Vagina (tissue), 2 donors: ENCODE results near the gene PRICKLE4. TPM values are rescaled to one million over a fixed set of nuclear protein-coding genes. Genes with fewer than 3 reads are reported as not detected.

Experiments used
- DNase-seq, 2 donors: peaks; one replicate each; pipeline ENCODE4 v3.0.0-alpha.2; 2017; ENCODE audit errors: extremely low spot score in 2 of 2
- H3K27ac ChIP-seq: fragments of 200-600 bp; sonication (generic); one replicate; pipeline ENCODE4 v1.5.1; 2019
- H3K27me3 ChIP-seq: fragments of 200-600 bp; sonication (generic); one replicate; pipeline ENCODE4 v1.5.1; 2019
- H3K36me3 ChIP-seq, 2 donors: fragments of 200-600 bp; sonication (generic); one replicate each; pipeline ENCODE4 v1.5.1; 2017 to 2019
- H3K4me1 ChIP-seq: fragments of 200-600 bp; sonication (generic); one replicate; pipeline ENCODE4 v1.5.1; 2019
- H3K4me3 ChIP-seq, 2 donors: fragments of 200-600 bp; sonication (generic); 1 replicate in 1 of 2; 2 replicates in 1 of 2; pipeline ENCODE4 v1.5.1; 2016 to 2019
- H3K9me3 ChIP-seq: fragments of 200-600 bp; sonication (generic); one replicate; pipeline ENCODE4 v1.5.1; 2019
- POLR2A ChIP-seq, 2 donors: fragments of 450-650 bp; IDR thresholded peaks; one replicate each; pipeline ENCODE4 v1.6.1; 2017; ENCODE audit warnings: antibody characterized with exemption in 2 of 2, mild to moderate bottlenecking in 2 of 2, moderate library complexity in 2 of 2
- POLR2AphosphoS5 ChIP-seq, 2 donors: sonication (generic); formaldehyde crosslinking; IDR thresholded peaks; one replicate each; pipeline ENCODE4 v1.9.0; 2017; ENCODE audit warnings: antibody characterized with exemption in 2 of 2, mild to moderate bottlenecking in 2 of 2, low read depth in 1 of 2; ENCODE audit not compliant: insufficient read depth in 1 of 2
- intact Hi-C: fragments of 100-400 bp; cut with DNase I; formaldehyde crosslinking; loops from one replicate; pipeline ENCODE4 v1.15.1; 2023
- total RNA-seq: library from RNA; depleted of rRNA; stranded (reverse); fragments of >200 nt; gene quantifications from one replicate; pipeline ENCODE4 v1.2.3, GENCODE V29; 2016
- TF ChIP-seq, protein P1 (sequence below), 3 experiments: fragments of 450-650 bp in 2 of 3; fragments of 200-600 bp in 1 of 3; sonication (generic) in 1 of 3; IDR thresholded peaks; one replicate each; pipeline ENCODE4 v1.5.1; 2017 to 2019; ENCODE audit warnings: antibody characterized with exemption in 3 of 3, mild to moderate bottlenecking in 2 of 3, moderate library complexity in 2 of 3

PRICKLE4 gene
- total RNA-seq, 1 donor from 2014 or later: 10.1 TPM

DNA sequence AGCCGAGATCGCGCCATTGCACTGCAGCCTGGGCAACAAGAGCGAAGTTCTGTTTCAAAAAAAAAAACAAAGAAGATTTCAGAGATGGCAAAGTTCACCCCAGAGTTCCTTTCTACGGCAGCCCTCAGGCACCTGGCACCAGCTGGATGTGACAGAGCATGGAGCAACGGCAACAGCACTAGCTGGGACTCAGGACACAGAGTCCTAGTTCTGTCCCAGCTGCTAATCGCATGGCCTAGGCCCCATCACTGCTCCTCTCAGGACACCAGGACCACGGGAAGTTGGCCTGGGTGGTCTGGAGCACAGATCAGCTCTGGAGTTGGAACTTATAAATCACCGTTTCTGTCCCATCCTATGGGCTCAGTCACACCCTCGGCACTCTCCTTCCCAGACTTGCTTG, 34.5 kb upstream of the PRICKLE4 start:
- intact Hi-C loops: no loop called here
- Histone ChIP-seq H3K4me1 (no peaks in the 10 kb centered on the region), H3K27ac (no peak overlapping the region), H3K36me3 (no peaks in the 10 kb centered on the region), H3K27me3 (no peaks in the 10 kb centered on the region), H3K4me3 (no peak overlapping the region), H3K9me3 (no peaks in the 10 kb centered on the region)
- DNase-seq: no peak
- TF ChIP-seq POLR2A (IDR thresholded peaks at IDR 0.05): no peak
- TF ChIP-seq, protein P1, sequence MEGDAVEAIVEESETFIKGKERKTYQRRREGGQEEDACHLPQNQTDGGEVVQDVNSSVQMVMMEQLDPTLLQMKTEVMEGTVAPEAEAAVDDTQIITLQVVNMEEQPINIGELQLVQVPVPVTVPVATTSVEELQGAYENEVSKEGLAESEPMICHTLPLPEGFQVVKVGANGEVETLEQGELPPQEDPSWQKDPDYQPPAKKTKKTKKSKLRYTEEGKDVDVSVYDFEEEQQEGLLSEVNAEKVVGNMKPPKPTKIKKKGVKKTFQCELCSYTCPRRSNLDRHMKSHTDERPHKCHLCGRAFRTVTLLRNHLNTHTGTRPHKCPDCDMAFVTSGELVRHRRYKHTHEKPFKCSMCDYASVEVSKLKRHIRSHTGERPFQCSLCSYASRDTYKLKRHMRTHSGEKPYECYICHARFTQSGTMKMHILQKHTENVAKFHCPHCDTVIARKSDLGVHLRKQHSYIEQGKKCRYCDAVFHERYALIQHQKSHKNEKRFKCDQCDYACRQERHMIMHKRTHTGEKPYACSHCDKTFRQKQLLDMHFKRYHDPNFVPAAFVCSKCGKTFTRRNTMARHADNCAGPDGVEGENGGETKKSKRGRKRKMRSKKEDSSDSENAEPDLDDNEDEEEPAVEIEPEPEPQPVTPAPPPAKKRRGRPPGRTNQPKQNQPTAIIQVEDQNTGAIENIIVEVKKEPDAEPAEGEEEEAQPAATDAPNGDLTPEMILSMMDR (IDR thresholded peaks at IDR 0.05): no peak
- no peak for TF ChIP-seq POLR2AphosphoS5 (IDR thresholded peaks at IDR 0.05; ENCODE audit: insufficient read depth in 1 of 2, low read depth in 1 of 2)

DNA sequence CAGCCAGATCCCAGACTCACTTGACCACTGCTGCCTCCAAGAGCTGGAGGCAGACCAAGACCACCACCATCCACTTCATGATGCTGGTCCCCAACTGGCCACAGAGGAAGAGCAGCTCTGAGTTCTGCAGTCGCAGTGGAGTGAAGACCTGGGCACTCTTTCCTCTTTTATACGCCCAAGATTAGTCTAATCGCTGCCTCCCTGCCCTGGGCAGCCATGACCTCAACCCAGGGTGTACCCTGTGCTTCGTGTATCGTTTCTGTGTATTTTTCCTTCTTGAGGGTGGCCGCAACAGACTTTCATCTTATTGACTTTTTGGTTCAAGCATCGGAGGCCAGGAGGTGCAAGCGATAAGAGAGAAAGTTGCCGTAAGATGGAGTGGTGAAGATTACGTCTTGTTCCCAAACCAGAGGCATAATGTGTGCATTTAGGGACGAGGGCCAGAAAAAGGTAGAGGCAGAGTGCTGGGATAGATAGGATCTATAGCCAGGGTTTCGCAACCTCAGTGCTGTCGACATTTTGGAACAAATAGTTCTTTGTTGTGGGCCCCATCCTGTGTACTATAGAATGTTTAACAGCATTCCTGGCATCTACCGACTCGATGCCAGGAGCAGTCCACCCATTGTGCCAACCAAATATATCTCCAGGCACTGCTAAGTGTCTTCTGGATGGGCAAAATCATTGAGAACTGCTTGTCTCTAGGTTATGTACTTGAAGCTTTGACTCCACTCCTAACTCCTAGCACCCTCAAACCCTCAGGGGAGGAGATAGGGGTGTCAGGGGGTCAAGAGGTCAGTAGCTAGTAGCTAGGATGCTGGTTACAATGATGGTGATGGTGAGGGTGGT, 33.1 kb upstream of the PRICKLE4 start, which contains the start of gene PGC:
Gene PGC, minus strand, starts transcription at position 142 of the 846 bp plus-strand sequence. Its CDS starts 63 bp downstream, at position 79.
- intact Hi-C loops: no loop called here
- Histone ChIP-seq H3K4me1 (no peaks in the 10 kb centered on the region), H3K4me3 (no peak within 1 kb of the TSS), H3K9me3 (no peaks in the 10 kb centered on the region), H3K27me3 (no peaks in the 10 kb centered on the region), H3K27ac (no peak within 1 kb of the TSS), H3K36me3 (no peaks in the 10 kb centered on the region)
- TF ChIP-seq, protein P1 (IDR thresholded peaks at IDR 0.05): no peak
- TF ChIP-seq POLR2AphosphoS5 (IDR thresholded peaks at IDR 0.05; ENCODE audit: insufficient read depth in 1 of 2, low read depth in 1 of 2) (no peak), POLR2A (IDR thresholded peaks at IDR 0.05) (no peak)
- DNase-seq: no peak

DNA sequence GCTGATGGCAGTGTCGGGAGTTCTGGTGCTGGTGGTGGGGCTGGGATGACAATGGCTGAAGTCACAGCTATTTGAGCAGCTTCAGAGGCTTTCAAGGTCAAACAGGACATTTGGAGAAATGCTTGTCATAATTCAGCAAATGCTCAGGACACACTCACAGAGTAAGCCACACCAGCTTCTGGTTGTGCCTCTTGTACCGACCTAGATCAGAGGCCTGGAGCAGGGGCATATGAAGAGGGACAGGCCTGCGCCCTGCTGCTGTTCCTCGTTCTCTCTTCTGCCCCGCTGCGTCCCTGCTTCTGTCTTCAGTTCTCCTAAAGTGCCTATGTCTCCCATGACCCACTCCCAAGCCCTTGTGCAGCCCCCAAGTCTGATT, 32.5 kb upstream of the PRICKLE4 start:
- Histone ChIP-seq H3K4me3 (no peak overlapping the region), H3K4me1 (no peaks in the 10 kb centered on the region), H3K36me3 (no peaks in the 10 kb centered on the region), H3K9me3 (no peaks in the 10 kb centered on the region), H3K27me3 (no peaks in the 10 kb centered on the region), H3K27ac (no peak overlapping the region)
- TF ChIP-seq POLR2AphosphoS5 (IDR thresholded peaks at IDR 0.05; ENCODE audit: insufficient read depth in 1 of 2, low read depth in 1 of 2) (no peak), POLR2A (IDR thresholded peaks at IDR 0.05) (no peak)
- TF ChIP-seq, protein P1 (IDR thresholded peaks at IDR 0.05): no peak
- intact Hi-C loops: no loop called here
- no peak for DNase-seq

DNA sequence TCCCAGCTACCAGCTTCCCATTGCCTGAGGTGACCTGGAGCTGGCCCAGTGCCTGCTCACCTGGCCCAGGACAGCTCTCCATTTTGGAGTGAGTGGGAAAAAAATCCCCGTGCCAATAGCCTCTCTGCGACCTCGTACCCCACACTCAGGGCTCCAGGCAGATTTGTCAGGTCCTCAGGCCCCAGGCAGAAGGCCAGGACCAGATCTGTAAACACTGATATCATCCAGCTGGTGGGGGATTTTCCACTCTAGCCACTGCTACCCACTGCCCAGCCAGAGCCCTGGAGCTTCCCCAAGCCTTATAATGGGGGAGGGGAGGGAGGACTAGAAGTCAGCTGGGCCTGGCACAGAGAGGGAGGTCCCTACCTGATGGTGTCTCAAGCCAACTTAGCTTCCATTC, 32.0 kb upstream of the PRICKLE4 start:
- Histone ChIP-seq H3K27ac (no peak overlapping the region), H3K27me3 (no peaks in the 10 kb centered on the region), H3K36me3 (no peaks in the 10 kb centered on the region), H3K4me1 (no peaks in the 10 kb centered on the region), H3K4me3 (no peak overlapping the region), H3K9me3 (no peaks in the 10 kb centered on the region)
- DNase-seq: no peak
- intact Hi-C loops: no loop called here
- TF ChIP-seq POLR2AphosphoS5 (IDR thresholded peaks at IDR 0.05; ENCODE audit: insufficient read depth in 1 of 2, low read depth in 1 of 2) (no peak), POLR2A (IDR thresholded peaks at IDR 0.05) (no peak)
- TF ChIP-seq, protein P1 (IDR thresholded peaks at IDR 0.05): no peak

DNA sequence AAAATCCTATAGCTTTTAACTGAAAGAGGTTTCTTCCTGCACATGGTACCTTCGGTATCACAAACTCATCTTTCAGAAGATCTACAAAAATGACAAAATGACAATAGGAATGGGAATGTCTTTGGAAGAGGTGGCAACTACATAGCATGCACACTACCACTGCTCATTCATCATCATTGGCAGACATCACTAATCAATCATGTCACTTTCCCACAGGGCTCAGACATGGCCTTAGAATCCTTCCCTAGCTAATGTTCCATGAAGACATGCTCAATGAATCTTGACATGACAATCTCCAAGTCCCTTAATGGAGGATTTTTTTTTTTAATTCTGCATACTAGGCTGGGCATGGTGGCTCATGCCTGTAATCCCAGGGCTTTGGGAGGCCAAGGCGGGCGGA, 30.2 kb upstream of the PRICKLE4 start:
- no peaks in the 10 kb centered on the region for H3K9me3 ChIP-seq
- H3K4me1 ChIP-seq: no peaks in the 10 kb centered on the region
- TF ChIP-seq, protein P1 (IDR thresholded peaks at IDR 0.05): no peak
- no peak for TF ChIP-seq POLR2AphosphoS5 (IDR thresholded peaks at IDR 0.05; ENCODE audit: insufficient read depth in 1 of 2, low read depth in 1 of 2)
- TF ChIP-seq POLR2A (IDR thresholded peaks at IDR 0.05): no peak
- H3K4me3 ChIP-seq: no peak overlapping the region
- no peak for DNase-seq
- intact Hi-C loops: no loop called here
- H3K27ac ChIP-seq: no peak overlapping the region
- no peaks in the 10 kb centered on the region for H3K36me3 ChIP-seq
- no peaks in the 10 kb centered on the region for H3K27me3 ChIP-seq
